Heart left ventricle (tissue), 13 donors: ENCODE data around the gene SECTM1.

ENCODE experiments used
- POLR2A ChIP-seq, 2 donors: fragments of 450-650 bp; IDR thresholded peaks; one replicate each; pipeline ENCODE4 v1.6.1; 2017; ENCODE audit warnings: antibody characterized with exemption in 2 of 2, mild to moderate bottlenecking in 2 of 2, moderate library complexity in 2 of 2
- TF ChIP-seq, protein P1 (sequence below), 12 donors: fragments of 200-600 bp; sonication (generic) in 4 of 12; IDR thresholded peaks; one replicate each; pipeline versions ENCODE4 v1.5.0 to v1.8.0; 2018 to 2022; ENCODE audit warnings: antibody characterized with exemption in 12 of 12, mild to moderate bottlenecking in 5 of 12
- donor health status: ischemic (EF 13 %, LVEDD 7.1; RV severe dilation, severe dysfunction).
- donor health status: DM: no; HTN: yes; CAD: no.
- donor health status: DM: no; HTN: no; CAD: no.
- donor health status: ischemic (EF 25% LVEDD 6.9; RV normal size, moderate dysfunction).
- donor health status: ischemic (EF 25% LVEDD 5.7; RV mildly dilated, moderate dysfunction).
- donor health status: ischemic (EF 35%, LVEDD 5.7; RV mildly dilated, moderate dysfunction).
- donor health status: nonischemic (EF 11% LVEDD 7.7; RV severe dilation, severe dysfunction).
- donor health status: DM: yes; HTN: yes; CAD: no.
- donor health status: PGD.
- donor health status: ischemic (EF 29% LVEDD 5.4; RV normal size, mild dysfunction).
- donor health status: nonischemic (EF 23%, LVEDD 6.1; RV moderate dilation, normal function).

- TF ChIP-seq, protein P1, sequence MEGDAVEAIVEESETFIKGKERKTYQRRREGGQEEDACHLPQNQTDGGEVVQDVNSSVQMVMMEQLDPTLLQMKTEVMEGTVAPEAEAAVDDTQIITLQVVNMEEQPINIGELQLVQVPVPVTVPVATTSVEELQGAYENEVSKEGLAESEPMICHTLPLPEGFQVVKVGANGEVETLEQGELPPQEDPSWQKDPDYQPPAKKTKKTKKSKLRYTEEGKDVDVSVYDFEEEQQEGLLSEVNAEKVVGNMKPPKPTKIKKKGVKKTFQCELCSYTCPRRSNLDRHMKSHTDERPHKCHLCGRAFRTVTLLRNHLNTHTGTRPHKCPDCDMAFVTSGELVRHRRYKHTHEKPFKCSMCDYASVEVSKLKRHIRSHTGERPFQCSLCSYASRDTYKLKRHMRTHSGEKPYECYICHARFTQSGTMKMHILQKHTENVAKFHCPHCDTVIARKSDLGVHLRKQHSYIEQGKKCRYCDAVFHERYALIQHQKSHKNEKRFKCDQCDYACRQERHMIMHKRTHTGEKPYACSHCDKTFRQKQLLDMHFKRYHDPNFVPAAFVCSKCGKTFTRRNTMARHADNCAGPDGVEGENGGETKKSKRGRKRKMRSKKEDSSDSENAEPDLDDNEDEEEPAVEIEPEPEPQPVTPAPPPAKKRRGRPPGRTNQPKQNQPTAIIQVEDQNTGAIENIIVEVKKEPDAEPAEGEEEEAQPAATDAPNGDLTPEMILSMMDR (IDR thresholded peaks at IDR 0.05): no peak
- no peak for TF ChIP-seq POLR2A (IDR thresholded peaks at IDR 0.05)
These were observed 33.2 kb upstream of the SECTM1 start for GRCh38 chr17:82366749-82367148.
